ENCODE measurements around the gene RAB28. TPM values are rescaled to one million over a fixed set of nuclear protein-coding genes. Genes with fewer than 3 reads are reported as not detected.
A peak's percentile ranks its signal among the peaks of the same experiment; 100 is the strongest.
"Not testable (repeated sequence)": the region's sequence is repeated elsewhere in the genome, so short reads cannot be mapped to it uniquely, and the experiment has no call there.

RAB28 gene
- polyA plus RNA-seq, 2 of the 4 experiments (the other 2 are of a cell fraction): 9.5 to 24.6 TPM

DNA sequence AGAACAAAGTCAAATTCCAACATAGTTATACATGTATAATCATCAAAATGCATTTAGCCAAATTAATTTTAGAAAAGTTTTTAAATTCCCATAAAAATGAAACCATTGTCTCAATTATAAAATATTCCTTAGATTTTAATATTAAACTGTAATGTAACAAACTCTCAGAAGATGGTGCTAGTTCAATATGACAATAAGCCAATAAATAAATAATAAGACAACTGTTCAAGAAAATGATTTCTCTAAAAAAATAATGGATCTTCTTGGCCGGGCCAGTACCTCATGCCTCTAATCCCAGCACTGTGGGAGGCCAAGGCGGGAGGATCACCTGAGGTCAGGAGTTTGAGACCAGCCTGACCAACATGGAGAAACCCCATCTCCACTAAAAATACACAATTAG is 80.3 kb downstream of the RAB28 start:
- Histone ChIP-seq H3K4me2 (no peak overlapping the region), H3K27ac (no peak overlapping the region), H3K9me3 (no peaks in the 10 kb centered on the region), H3K4me1 (peaks cover 8% of the 10 kb centered on the region; the same call in 1 of the 3 replicates), H3K4me3 (no peak overlapping the region)
- ATAC-seq: no peak
- CTCF ChIA-PET: no interaction called here
- POLR2A ChIA-PET: no interaction called here
- DNase-seq (ENCODE audit: low read depth in 1 of 2, low spot score in 1 of 2): no peak
- FAIRE-seq: no peak
- TF ChIP-seq HEYL (CRISPR knock-in tag; IDR thresholded peaks at IDR 0.05): no peak
- TF ChIP-seq KDM5A (IDR thresholded peaks at IDR 0.05): no peak
- TF ChIP-seq NFE2L2 (conservative IDR thresholded peaks at IDR 0.05; ENCODE audit: low read length): no peak
- TF ChIP-seq SMC3 (IDR thresholded peaks at IDR 0.05): no peak
- TF ChIP-seq, protein P1, sequence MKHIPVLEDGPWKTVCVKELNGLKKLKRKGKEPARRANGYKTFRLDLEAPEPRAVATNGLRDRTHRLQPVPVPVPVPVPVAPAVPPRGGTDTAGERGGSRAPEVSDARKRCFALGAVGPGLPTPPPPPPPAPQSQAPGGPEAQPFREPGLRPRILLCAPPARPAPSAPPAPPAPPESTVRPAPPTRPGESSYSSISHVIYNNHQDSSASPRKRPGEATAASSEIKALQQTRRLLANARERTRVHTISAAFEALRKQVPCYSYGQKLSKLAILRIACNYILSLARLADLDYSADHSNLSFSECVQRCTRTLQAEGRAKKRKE (CRISPR knock-in tag; IDR thresholded peaks at IDR 0.05; ENCODE audit: low read depth): no peak
- TF ChIP-seq, protein P2, sequence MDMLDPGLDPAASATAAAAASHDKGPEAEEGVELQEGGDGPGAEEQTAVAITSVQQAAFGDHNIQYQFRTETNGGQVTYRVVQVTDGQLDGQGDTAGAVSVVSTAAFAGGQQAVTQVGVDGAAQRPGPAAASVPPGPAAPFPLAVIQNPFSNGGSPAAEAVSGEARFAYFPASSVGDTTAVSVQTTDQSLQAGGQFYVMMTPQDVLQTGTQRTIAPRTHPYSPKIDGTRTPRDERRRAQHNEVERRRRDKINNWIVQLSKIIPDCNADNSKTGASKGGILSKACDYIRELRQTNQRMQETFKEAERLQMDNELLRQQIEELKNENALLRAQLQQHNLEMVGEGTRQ (IDR thresholded peaks at IDR 0.05): no peak
- no peak for TF ChIP-seq HOXB13 (CRISPR knock-in tag; IDR thresholded peaks at IDR 0.05; ENCODE audit: low read depth)
- no peak for TF ChIP-seq HOXB5 (CRISPR knock-in tag; IDR thresholded peaks at IDR 0.05)
- 69% methylated on average over 2 of the region's 2 CpGs for WGBS (ENCODE audit: missing lambda C conversion rate)

DNA sequence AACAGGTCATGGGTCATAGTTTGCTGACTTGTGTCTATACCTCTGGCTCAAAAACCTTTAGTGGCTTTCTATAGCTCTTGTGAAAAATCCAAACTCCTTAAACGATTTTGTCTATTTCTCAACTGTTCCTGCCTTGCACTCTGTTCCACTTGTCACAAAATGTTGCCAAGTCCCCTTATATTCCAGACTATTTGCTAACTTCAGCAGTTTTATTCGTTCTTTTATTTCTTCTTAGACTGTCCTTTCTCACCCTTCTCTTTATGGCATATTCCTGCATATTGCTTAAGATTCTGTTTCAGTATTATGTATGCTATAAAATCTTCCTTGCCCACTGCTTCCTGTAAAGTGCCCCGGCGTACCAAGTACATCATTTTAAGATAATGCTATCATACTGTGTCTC is 80.8 kb downstream of the RAB28 start:
- POLR2A ChIA-PET: no interaction called here
- ATAC-seq: no peak

DNA sequence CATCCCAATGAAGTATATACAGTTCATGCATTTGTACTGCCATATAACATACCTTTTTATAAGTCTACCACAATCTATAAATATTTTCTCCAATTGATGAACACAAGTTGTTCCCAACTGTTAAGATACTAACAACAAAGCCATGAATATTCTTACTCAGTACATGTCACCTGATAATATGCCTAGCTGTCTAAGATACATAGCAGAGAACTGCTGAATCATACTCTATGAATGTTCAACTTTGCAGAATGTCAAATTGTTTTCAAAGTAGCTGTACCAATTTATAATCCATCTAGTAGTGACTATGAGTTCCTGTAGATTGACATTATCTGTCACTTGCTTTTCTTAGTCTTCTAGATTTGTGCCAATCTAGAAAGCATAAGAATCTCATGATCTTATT is 84.9 kb downstream of the RAB28 start:
- FAIRE-seq: no peak
- no peaks in the 10 kb centered on the region for H3K9me3 ChIP-seq
- CTCF ChIA-PET: no interaction called here

More for the DNA sequence above, 80.8 kb downstream of the RAB28 start:
- H3K9me3 ChIP-seq: no peaks in the 10 kb centered on the region
- DNase-seq (ENCODE audit: low read depth in 1 of 2, low spot score in 1 of 2) (no peak), FAIRE-seq (no peak)
- no peak overlapping the region for H3K27ac ChIP-seq
- peak; percentile 26 for TF ChIP-seq MAFK (IDR thresholded peaks at IDR 0.05; ENCODE audit: partially characterized antibody)
- TF ChIP-seq EHMT2 (IDR thresholded peaks at IDR 0.05; ENCODE audit: low read depth): no peak
- H3K4me2 ChIP-seq: no peak overlapping the region
- no peak overlapping the region for H3K4me3 ChIP-seq
- WGBS (ENCODE audit: missing lambda C conversion rate): 92% methylated on average over 4 of the region's 4 CpGs
- peaks cover 8% of the 10 kb centered on the region; the same call in 1 of the 3 replicates for H3K4me1 ChIP-seq
- CTCF ChIA-PET: no interaction called here

DNA sequence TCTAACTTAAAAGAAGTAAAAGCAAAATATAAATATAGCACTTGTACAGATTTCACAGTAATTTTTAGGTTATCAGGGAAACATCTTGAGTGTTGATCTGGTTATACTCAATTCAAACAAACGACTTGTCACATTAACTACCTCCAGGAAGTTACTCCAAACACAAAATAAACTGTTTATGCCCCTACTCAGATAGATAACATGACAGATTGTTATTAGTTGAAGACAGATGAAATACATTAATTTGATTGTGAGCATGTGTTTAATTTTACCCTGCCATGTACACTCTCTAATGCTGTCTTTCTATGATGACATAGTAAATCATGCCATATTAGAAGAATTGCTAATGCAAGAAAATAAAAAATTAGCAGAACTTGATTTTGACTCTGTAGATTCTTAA is 88.0 kb downstream of the RAB28 start:
- CTCF ChIA-PET: no interaction called here
- Histone ChIP-seq H3K4me2 (no peak overlapping the region), H3K4me1 (peaks cover 8% of the 10 kb centered on the region; the same call in 1 of the 3 replicates), H3K4me3 (no peak overlapping the region), H3K9me3 (no peaks in the 10 kb centered on the region), H3K27ac (no peak overlapping the region)
- no peak for TF ChIP-seq NPAS2 (CRISPR knock-in tag; IDR thresholded peaks at IDR 0.05; ENCODE audit: borderline replicate concordance)
- TF ChIP-seq TFCP2L1 (CRISPR knock-in tag; IDR thresholded peaks at IDR 0.05): no peak
- TF ChIP-seq ZC3H11A (IDR thresholded peaks at IDR 0.05): no peak
- no peak for TF ChIP-seq POLR2AphosphoS2 (conservative IDR thresholded peaks at IDR 0.05; ENCODE audit: low read length)
- 61% methylated on average over 1 of the region's 1 CpG for WGBS (ENCODE audit: missing lambda C conversion rate)
- ATAC-seq: no peak
- POLR2A ChIA-PET: no interaction called here
- no peak for FAIRE-seq
- no peak for DNase-seq (ENCODE audit: low read depth in 1 of 2, low spot score in 1 of 2)

More for the DNA sequence above, 84.9 kb downstream of the RAB28 start:
- POLR2A ChIA-PET: no interaction called here
- no peak overlapping the region for H3K4me3 ChIP-seq
- H3K4me2 ChIP-seq: peak overlapping the region; percentile 6; the same call in 1 of the 3 replicates
- peaks cover 8% of the 10 kb centered on the region; the same call in 1 of the 3 replicates for H3K4me1 ChIP-seq
- no peak for DNase-seq (ENCODE audit: low read depth in 1 of 2, low spot score in 1 of 2)
- peak overlapping the region in 1 of 2 experiments; percentile 52; a peak in 1 of 6 replicates for H3K27ac ChIP-seq
- TF ChIP-seq TP53 (CRISPR knock-in tag; IDR thresholded peaks at IDR 0.05) (no peak), MAFK (IDR thresholded peaks at IDR 0.05; ENCODE audit: partially characterized antibody) (peak; percentile 58), CEBPB (IDR thresholded peaks at IDR 0.05) (no peak), POLR2AphosphoS2 (conservative IDR thresholded peaks at IDR 0.05; ENCODE audit: low read length) (no peak)
- peak in 1 of 2 experiments; percentile 32; a peak in 1 of 6 replicates for ATAC-seq

DNA sequence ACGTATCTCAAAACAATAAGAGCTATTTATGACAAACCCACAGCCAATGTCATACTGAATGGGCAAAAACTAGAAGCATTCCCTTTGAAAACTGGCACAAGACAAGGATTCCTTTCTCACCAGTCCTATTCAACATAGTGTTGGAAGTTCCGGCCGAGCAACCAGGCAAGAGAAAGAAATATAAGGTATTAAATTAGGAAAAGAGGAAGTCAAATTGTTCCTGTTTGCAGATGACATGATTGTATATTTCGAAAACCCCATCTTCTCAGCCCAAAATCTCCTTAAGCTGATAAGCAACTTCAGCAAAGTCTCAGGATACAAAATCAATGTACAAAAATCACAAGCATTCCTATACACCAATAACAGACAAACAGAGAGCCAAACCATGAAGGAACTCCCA is 94.2 kb downstream of the RAB28 start:
- WGBS (ENCODE audit: missing lambda C conversion rate): 93% methylated on average over 4 of the region's 4 CpGs
- ATAC-seq; POLR2A ChIA-PET; H3K27ac ChIP-seq; H3K4me2 ChIP-seq; CTCF ChIA-PET; H3K9me3 ChIP-seq; H3K4me1 ChIP-seq; FAIRE-seq; DNase-seq (ENCODE audit: low read depth in 1 of 2, low spot score in 1 of 2); H3K4me3 ChIP-seq: not testable (repeated sequence)
